Prostate gland (tissue), 1 donor: Measurements from ENCODE around the gene TMEM86B.

Experiments used
- POLR2A ChIP-seq: fragments of 450-650 bp; IDR thresholded peaks from one replicate; pipeline ENCODE4 v1.6.1; 2016; ENCODE audit warnings: antibody characterized with exemption, mild to moderate bottlenecking
- POLR2AphosphoS5 ChIP-seq: sonication (generic); formaldehyde crosslinking; IDR thresholded peaks from one replicate; pipeline ENCODE4 v1.6.1; 2017; ENCODE audit warnings: antibody characterized with exemption

- TF ChIP-seq POLR2A = no peak
- TF ChIP-seq POLR2AphosphoS5 = no peak
Observed at GRCh38 chr19:55276720-55277430, 48.3 kb upstream of the TMEM86B start.
